ENCODE results near the gene EEF1AKMT2.

- TF ChIP-seq POLR2AphosphoS5 (IDR thresholded peaks at IDR 0.05) (peak in 1 of 3 donors; percentile 87), CTCF (IDR thresholded peaks at IDR 0.05 in 8 of 11, conservative IDR thresholded peaks at IDR 0.05 in 3 of 11) (no peak)
Measured at GRCh38 chr10:124721330-124722045, 70.2 kb downstream of the EEF1AKMT2 start.
